HG02759 (cell line): ENCODE measurements around the gene PSMA8.
A peak's percentile ranks its signal among the peaks of the same experiment; 100 is the strongest.
"Not testable (repeated sequence)": the region's sequence is repeated elsewhere in the genome, so short reads cannot be mapped to it uniquely, and the experiment has no call there.

Source experiments
- ATAC-seq: cut with Tn5 transposase; IDR thresholded peaks from one replicate; pipeline ENCODE4 v1.9.1; 2021; ENCODE audit warnings: mild to moderate bottlenecking, moderate library complexity; ENCODE audit not compliant: unreplicated experiment

Gene PSMA8

GRCh38 chr18:26167592-26167991, 33.9 kb downstream of the PSMA8 start:
- peak; percentile 95 for ATAC-seq

DNA sequence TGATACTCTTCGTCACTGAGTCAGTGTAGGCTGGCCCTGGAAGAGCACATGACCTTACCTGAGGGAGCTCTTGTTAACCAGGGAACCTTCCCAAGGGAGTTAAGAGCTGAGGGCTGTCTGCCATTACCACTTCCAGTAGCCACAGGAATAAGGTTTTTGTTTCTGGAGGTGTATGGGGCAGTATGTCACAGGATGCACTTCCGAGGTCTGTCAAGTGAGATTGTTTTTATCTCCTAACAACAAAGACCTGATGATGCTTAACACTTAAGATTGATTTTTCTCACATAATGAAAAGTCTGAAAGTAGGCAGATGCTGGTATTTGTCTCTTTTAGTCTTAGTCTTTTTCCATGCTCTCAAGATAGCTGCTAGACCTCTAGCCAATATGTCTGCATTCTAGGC, 41.8 kb downstream of the PSMA8 start:
- no peak for ATAC-seq

GRCh38 chr18:26176134-26176533, 42.5 kb downstream of the PSMA8 start:
- ATAC-seq, result no peak

GRCh38 chr18:26181343-26181826, 47.7 kb downstream of the PSMA8 start:
- ATAC-seq, result peak; percentile 74

DNA sequence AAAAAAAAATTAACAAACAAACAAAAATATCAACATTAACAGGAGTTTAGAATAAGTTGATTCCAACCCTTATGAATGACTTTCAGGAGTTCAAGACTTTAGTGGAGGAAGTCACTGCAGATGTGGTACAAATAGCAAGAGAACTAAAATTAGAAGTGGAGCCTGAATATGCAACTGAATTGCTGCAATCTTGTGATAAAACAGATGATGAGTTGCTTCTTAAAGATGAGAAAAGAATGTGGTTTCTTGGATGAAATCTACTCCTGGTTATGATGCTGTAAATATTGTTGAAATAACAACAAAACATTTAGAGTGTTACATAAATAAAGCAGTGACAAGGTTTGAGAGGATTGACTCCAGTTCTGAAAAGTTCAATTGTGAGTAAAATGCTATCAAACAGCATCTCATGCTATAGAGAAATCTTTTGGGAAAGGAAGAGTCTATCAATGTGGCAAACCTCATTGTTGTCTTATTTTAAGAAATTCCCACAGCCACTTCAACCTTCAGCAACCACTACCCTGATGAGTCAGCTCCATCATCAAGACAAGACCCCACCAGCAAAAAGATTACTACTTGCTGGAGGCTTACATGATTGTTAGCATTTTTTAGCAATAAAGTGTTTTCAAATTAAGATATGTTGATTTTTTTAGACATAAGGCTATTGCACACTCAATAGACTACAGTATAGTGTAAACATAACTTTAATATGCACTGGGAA, 49.9 kb downstream of the PSMA8 start:
- no peak for ATAC-seq

- ATAC-seq, result no peak
Observed at GRCh38 chr18:26185267-26185666, 51.6 kb downstream of the PSMA8 start.

DNA sequence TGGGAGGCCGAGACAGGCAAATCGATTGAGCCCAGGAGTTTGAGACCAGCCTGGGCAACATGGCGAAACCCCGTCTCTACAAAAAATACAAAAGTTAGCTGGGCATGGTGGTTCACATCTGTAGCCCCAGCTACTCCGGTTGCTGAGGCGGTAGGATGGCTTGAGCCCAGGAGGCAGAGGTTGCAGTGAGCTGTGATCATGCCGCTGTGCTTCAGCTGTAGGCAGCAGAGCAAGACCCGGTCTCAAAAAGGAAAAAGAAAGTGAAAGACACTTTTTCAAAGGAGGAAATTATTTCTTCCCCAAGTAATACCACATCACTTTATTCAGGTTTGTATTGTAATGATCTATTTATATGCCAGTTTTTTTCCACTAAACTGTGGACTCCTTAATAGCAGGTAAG, 56.8 kb downstream of the PSMA8 start:
- ATAC-seq, result peak; percentile 91

- no peak for ATAC-seq
Observed at GRCh38 chr18:26192233-26192632, 58.6 kb downstream of the PSMA8 start.

DNA sequence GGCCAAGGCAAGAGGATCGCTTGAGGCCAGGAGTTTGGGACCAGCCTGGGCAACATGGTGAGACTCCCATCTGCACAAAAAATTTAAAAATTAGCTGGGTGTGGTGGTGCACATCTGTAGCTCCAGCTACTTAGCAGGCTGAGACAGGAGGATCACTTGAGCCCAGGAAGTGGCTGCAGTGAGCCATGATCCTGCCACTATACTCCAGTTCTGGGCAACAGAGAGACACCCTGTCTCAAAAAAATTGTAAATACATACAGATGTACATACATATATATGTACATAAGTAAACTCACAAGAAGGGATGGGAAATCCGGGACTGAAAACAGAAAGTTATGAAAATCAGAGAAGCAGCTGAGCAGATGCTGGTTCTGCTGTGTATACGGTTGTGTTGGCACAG, 62.9 kb downstream of the PSMA8 start:
- no peak for ATAC-seq

GRCh38 chr18:26202001-26202400, 68.3 kb downstream of the PSMA8 start:
- not testable (repeated sequence) for ATAC-seq

- no peak for ATAC-seq
Observed at GRCh38 chr18:26205318-26205717, 71.6 kb downstream of the PSMA8 start.

DNA sequence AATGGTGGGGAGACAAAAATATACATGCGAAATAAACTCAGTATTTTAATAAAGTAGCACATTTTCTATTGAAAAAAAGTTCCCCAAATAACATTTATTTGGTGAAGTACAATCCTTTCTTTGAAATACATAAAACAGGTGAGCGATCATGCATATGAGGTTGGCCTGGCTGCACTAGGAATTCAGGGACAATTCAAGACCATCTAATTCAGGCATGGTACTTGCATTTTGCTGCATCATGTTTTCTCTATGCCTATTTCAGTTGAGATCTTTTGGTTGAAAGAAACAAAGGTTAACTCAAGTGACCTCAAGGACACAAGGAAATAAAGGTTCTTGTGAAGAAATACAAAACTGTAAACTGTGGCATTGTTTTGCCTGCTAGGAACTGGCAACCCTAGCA, 72.8 kb downstream of the PSMA8 start:
- no peak for ATAC-seq

DNA sequence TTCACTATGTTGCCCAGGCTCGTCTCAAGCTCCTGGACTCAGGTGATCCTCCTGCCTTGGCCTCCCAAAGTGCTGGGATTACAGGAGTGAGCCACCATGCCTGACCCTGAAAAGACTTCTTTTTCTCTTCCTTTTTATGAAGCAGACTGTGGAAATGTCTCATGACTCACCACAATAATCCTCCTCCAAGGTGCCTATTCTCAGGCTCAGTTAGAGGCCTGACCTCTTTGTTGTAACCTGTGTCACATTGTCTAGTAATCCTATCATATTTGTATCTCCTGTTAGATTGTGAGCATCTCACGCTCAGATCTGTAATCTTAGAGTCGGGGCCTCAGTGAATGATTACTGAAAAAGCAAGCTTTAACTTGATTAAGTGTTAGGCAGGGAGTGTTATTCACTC, 74.3 kb downstream of the PSMA8 start:
- no peak for ATAC-seq

DNA sequence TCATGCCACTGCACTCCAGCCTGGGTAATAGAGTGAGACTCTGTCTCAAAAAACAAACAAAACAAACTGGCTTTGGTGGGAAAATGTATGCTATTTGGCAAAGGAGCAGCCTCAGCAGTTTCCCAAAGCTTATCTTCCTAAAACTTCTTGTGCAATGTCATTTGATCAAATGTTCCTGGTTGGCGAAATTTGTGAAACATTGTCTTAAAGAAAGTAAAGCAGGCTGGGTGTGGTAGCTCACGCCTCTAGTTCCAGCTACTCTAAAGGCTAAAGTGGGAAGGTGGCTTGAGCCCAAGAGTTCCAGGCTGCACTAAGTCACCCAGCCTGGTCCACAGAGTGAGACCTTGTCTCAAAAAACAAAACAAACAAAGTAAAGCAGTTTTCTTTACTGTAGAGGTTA, 75.3 kb downstream of the PSMA8 start:
- ATAC-seq, result no peak

- ATAC-seq, result no peak
Observed at GRCh38 chr18:26210147-26210546, 76.5 kb downstream of the PSMA8 start.

DNA sequence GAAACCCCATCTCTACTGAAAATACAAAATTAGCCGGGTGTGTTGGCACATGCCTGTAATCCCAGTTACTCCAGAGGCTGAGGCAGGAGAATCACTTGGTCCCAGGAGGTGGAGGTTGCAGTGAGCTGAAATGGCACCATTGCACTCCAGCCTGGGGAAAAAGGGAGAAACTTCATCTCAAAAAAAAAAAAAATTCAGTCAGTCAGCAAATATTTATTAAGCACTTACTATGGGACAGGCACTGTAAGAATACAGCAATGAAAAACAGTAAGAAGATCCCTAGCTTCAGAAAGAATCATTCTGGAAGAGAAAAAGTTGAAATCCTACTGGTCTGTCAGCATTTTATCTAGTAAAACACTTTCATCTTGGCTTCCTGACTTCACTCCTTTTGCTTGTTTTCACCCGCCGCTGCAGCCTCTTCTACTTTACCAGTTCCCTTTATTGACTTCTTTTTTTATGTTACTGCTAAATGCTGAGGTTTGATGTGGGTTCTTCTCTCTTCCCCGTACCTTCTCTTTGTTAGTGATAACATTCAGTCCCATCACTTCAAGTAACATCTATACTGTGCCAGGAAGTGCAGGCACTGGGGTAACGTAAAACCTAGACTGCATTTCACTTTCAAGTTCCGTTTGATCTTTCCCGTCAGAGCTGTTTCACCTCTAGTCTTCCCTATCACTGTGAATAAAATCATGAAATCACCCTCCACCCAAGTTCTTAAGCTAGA, 81.7 kb downstream of the PSMA8 start:
- ATAC-seq, result peak; percentile 90

- ATAC-seq, result no peak
Observed at GRCh38 chr18:26225022-26225693, 91.5 kb downstream of the PSMA8 start.

- ATAC-seq, result no peak
Observed at GRCh38 chr18:26225915-26226228, 92.2 kb downstream of the PSMA8 start.

GRCh38 chr18:26226229-26227050, 92.8 kb downstream of the PSMA8 start, which contains the start of gene TAF4B:
TAF4B (plus strand) TSS chr18:26226445; CDS start chr18:26226934, 489 bp downstream.
- peak; percentile 94 for ATAC-seq

DNA sequence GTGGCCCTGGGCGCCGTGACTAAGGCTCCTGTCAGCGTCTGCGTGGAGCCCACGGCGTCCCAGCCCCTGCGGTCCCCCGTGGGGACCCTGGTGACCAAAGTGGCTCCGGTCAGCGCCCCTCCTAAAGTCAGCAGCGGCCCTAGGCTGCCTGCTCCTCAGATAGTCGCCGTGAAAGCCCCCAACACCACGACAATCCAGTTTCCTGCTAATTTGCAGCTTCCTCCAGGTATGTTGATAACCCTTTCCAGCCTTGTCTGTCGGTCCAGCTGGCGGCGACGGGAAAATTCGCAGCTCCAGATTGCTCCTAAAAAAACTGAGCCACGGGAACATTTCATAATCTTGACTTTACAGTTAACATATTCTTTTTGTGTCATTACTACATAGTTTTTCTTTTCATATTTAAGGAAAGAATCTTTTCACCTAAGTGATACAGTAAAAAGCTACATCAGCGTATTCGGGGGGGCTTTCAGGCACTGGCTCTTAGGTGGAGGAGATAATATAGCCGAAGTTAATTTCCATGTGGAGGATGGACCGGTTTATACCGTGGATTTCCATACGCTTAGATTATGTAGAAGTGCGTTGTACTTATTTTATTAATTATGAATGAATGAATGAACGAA, 93.5 kb downstream of the PSMA8 start:
- ATAC-seq, result no peak
